K562 treated with DMSO at 1 percent for 4 hours (cell line): Measurements from ENCODE around the gene TRPM6. TPM values are rescaled to one million over a fixed set of nuclear protein-coding genes. Genes with fewer than 3 reads are reported as not detected.

Source experiments
- total RNA-seq: library from RNA; unstranded; fragments of 300-600 nt; gene quantifications from 2 replicates; pipeline ENCODE4 v1.2.3, GENCODE V29; 2022; ENCODE audit not compliant: insufficient read depth

The TRPM6 gene, protein sequence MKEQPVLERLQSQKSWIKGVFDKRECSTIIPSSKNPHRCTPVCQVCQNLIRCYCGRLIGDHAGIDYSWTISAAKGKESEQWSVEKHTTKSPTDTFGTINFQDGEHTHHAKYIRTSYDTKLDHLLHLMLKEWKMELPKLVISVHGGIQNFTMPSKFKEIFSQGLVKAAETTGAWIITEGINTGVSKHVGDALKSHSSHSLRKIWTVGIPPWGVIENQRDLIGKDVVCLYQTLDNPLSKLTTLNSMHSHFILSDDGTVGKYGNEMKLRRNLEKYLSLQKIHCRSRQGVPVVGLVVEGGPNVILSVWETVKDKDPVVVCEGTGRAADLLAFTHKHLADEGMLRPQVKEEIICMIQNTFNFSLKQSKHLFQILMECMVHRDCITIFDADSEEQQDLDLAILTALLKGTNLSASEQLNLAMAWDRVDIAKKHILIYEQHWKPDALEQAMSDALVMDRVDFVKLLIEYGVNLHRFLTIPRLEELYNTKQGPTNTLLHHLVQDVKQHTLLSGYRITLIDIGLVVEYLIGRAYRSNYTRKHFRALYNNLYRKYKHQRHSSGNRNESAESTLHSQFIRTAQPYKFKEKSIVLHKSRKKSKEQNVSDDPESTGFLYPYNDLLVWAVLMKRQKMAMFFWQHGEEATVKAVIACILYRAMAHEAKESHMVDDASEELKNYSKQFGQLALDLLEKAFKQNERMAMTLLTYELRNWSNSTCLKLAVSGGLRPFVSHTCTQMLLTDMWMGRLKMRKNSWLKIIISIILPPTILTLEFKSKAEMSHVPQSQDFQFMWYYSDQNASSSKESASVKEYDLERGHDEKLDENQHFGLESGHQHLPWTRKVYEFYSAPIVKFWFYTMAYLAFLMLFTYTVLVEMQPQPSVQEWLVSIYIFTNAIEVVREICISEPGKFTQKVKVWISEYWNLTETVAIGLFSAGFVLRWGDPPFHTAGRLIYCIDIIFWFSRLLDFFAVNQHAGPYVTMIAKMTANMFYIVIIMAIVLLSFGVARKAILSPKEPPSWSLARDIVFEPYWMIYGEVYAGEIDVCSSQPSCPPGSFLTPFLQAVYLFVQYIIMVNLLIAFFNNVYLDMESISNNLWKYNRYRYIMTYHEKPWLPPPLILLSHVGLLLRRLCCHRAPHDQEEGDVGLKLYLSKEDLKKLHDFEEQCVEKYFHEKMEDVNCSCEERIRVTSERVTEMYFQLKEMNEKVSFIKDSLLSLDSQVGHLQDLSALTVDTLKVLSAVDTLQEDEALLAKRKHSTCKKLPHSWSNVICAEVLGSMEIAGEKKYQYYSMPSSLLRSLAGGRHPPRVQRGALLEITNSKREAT (N-terminal part only)
- not detected in 2 replicates for total RNA-seq

DNA sequence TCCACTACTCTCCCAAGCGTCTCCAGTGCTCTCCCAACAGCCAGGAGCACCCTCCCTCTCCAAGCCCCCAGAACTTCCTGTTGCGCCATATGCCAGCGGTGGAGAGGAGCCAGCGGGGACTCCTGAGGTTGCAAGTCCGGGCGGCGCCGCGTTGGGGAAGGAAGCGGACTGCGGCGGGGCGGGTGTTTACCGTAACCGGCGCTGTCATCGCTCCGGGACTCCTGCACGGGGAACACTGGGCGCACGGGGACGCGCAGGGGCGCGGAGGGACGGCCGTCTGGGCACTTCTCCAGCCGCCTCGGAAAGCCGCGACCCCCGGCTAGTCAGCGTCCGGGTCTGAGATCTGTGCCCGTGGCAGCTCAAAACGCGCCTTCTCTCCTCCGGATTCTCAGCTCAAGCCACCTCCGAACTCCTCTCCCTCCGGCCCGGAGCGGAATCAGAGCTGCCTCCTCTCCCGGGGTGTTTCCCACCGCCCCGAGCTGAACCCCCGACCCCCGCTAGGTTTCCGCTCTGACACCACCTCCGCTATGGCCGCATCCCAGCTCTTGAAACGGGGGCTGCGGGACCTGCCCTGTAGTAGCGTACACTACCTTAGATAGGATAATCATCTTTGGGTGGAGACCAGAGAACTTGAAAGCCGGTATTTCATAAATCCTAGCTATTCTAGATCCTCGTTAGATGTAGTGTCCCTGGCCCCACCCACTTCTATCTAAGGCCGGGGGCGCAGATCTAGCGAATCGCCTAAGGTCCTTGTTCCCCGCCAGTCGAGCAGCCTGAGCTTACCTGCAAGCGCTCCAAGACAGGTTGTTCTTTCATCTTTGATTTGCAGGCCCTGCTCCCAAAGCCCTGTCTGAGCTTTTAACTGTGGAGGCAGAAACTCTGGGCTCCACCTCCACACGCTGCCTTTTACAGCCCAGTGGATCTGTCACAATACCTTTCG, at the start of gene TRPM6:
TRPM6 (minus strand) TSS at position 881 of the 940 bp plus-strand sequence; CDS start at position 816, 65 bp downstream.

Other genes with a start within 250 kb of the TRPM6 start
- 25.8 and 29.4 TPM in 2 replicates for gene C9orf40, start 65.0 kb upstream of the TRPM6 start, total RNA-seq
- gene CARNMT1, start 140.4 kb upstream of the TRPM6 start, total RNA-seq: 2.8 and 3.8 TPM in 2 replicates
- gene NMRK1, start 200.2 kb upstream of the TRPM6 start, total RNA-seq: 1.8 and 8.6 TPM in 2 replicates
- 33.9 and 34.1 TPM in 2 replicates for gene OSTF1, start 200.6 kb upstream of the TRPM6 start, total RNA-seq